GM12874 (cell line): ENCODE results near the gene PREB.

Experiments
- CTCF ChIP-seq: IDR thresholded peaks from 2 replicates; pipeline ENCODE4 v1.5.1; 2011; ENCODE audit warnings: low read depth, mild to moderate bottlenecking, control low read depth, low read length, moderate library complexity; ENCODE audit not compliant: insufficient read depth

PREB gene

GRCh38 chr2:27083410-27084296 is 50.8 kb downstream of the PREB start:
- no peak for TF ChIP-seq CTCF

- TF ChIP-seq CTCF, result no peak
Measured at GRCh38 chr2:27082773-27083409, 51.5 kb downstream of the PREB start.

- TF ChIP-seq CTCF, result no peak
Measured at GRCh38 chr2:27081984-27082772, 52.3 kb downstream of the PREB start.
